Measurements from ENCODE around the gene TSPEAR.
"Not testable (repeated sequence)": the region's sequence is repeated elsewhere in the genome, so short reads cannot be mapped to it uniquely, and the experiment has no call there.

Gene TSPEAR

GRCh38 chr21:44571296-44571695, 140.1 kb downstream of the TSPEAR start:
- no peak for DNase-seq (ENCODE audit: low read depth in 2 of 2)

- no peak for DNase-seq (ENCODE audit: low read depth in 2 of 2)
Measured at GRCh38 chr21:44569861-44570517, 141.4 kb downstream of the TSPEAR start.

GRCh38 chr21:44568667-44569556, 142.5 kb downstream of the TSPEAR start:
- DNase-seq (ENCODE audit: low read depth in 2 of 2) = no peak

- no peak for DNase-seq (ENCODE audit: low read depth in 2 of 2)
Measured at GRCh38 chr21:44568261-44568660, 143.1 kb downstream of the TSPEAR start.

- DNase-seq (ENCODE audit: low read depth in 2 of 2) = no peak
Measured at GRCh38 chr21:44567481-44568171, 143.7 kb downstream of the TSPEAR start.

GRCh38 chr21:44566403-44566802, 145.0 kb downstream of the TSPEAR start:
- no peak for DNase-seq (ENCODE audit: low read depth in 2 of 2)

- DNase-seq (ENCODE audit: low read depth in 2 of 2) = no peak
Measured at GRCh38 chr21:44564886-44565598, 146.3 kb downstream of the TSPEAR start.

GRCh38 chr21:44564099-44564498, 147.3 kb downstream of the TSPEAR start:
- DNase-seq (ENCODE audit: low read depth in 2 of 2) = no peak

GRCh38 chr21:44558695-44559094, 152.7 kb downstream of the TSPEAR start, which contains the start of gene KRTAP10-3:
Gene KRTAP10-3 (minus strand): TSS chr21:44558795. CDS start chr21:44558715, 80 bp downstream.
- DNase-seq (ENCODE audit: low read depth in 2 of 2) = no peak

GRCh38 chr21:44558329-44558675, 153.1 kb downstream of the TSPEAR start:
- not testable (repeated sequence) for DNase-seq (ENCODE audit: low read depth in 2 of 2)

- DNase-seq (ENCODE audit: low read depth in 2 of 2) = no peak
Measured at GRCh38 chr21:44557491-44558328, 153.7 kb downstream of the TSPEAR start.

GRCh38 chr21:44556879-44557278, 154.5 kb downstream of the TSPEAR start:
- no peak for DNase-seq (ENCODE audit: low read depth in 2 of 2)

GRCh38 chr21:44555200-44555875, 156.0 kb downstream of the TSPEAR start:
- DNase-seq (ENCODE audit: low read depth in 2 of 2) = no peak

- DNase-seq (ENCODE audit: low read depth in 2 of 2) = no peak
Measured at GRCh38 chr21:44552681-44553080, 158.7 kb downstream of the TSPEAR start.

- DNase-seq (ENCODE audit: low read depth in 2 of 2) = no peak
Measured at GRCh38 chr21:44552136-44552535, 159.2 kb downstream of the TSPEAR start.

GRCh38 chr21:44551340-44551961, 159.9 kb downstream of the TSPEAR start, which contains the start of gene KRTAP10-2:
Gene KRTAP10-2 (minus strand): TSS chr21:44551505. CDS start chr21:44551458, 47 bp downstream.
- no peak for DNase-seq (ENCODE audit: low read depth in 2 of 2)

GRCh38 chr21:44550807-44551206, 160.6 kb downstream of the TSPEAR start:
- DNase-seq (ENCODE audit: low read depth in 2 of 2) = no peak

- not testable (repeated sequence) for DNase-seq (ENCODE audit: low read depth in 2 of 2)
Measured at GRCh38 chr21:44550285-44550684, 161.1 kb downstream of the TSPEAR start.

- no peak for DNase-seq (ENCODE audit: low read depth in 2 of 2)
Measured at GRCh38 chr21:44549525-44550211, 161.7 kb downstream of the TSPEAR start.

All from stimulated activated CD4-positive, alpha-beta T cell treated with anti-CD3 and anti-CD28 coated beads, Interleukin-1b, Interleukin-23, amount 100 ng/mL, for 4 hours (primary cell).